Thyroid gland (tissue), 4 donors: Measurements from ENCODE around the gene KRT24. TPM values are rescaled to one million over a fixed set of nuclear protein-coding genes. Genes with fewer than 3 reads are reported as not detected.

Experiments
- DNase-seq, 2 donors: peaks; one replicate each; pipeline ENCODE4 v3.0.0-alpha.2; 2019
- H3K27ac ChIP-seq, 3 donors: fragments of 200-600 bp; sonication (generic); 1 replicate in 2 of 3; 2 replicates in 1 of 3; pipeline ENCODE4 v1.5.1; 2016 to 2019; ENCODE audit warnings: mild to moderate bottlenecking in 1 of 3, moderate library complexity in 1 of 3
- H3K27me3 ChIP-seq: fragments of 200-600 bp; sonication (generic); one replicate; pipeline ENCODE4 v1.5.1; 2019
- H3K36me3 ChIP-seq, 2 donors: fragments of 200-600 bp; sonication (generic); one replicate each; pipeline ENCODE4 v1.5.1; 2016 to 2019
- H3K4me1 ChIP-seq, 2 donors: fragments of 200-600 bp; sonication (generic); one replicate each; pipeline ENCODE4 v1.5.1; 2017 to 2019
- H3K4me3 ChIP-seq, 3 donors: fragments of 200-600 bp; sonication (generic); replicated peaks in 1 of 3; 1 replicate in 2 of 3; 2 replicates in 1 of 3; pipeline ENCODE4 v1.5.1; 2016; ENCODE audit warnings: mild to moderate bottlenecking in 1 of 3
- H3K9me3 ChIP-seq: fragments of 200-600 bp; sonication (generic); one replicate; pipeline ENCODE4 v1.5.1; 2017
- POLR2A ChIP-seq, 2 donors: fragments of 450-650 bp; IDR thresholded peaks; one replicate each; pipeline ENCODE4 v1.6.1; 2017; ENCODE audit warnings: antibody characterized with exemption in 2 of 2, mild to moderate bottlenecking in 2 of 2, moderate library complexity in 1 of 2
- WGBS, 2 donors: methylation state at CpG; one replicate each; pipeline ENCODE4 v1.1.5; 2017; 5-methylcytosine and 5-hydroxymethylcytosine counted together
- intact Hi-C: fragments of 100-400 bp; cut with DNase I; formaldehyde crosslinking; loops from one replicate; pipeline ENCODE4 v1.15.1; 2023
- total RNA-seq, 4 donors: library from RNA; depleted of rRNA; stranded (reverse); fragments of >200 nt; gene quantifications; one replicate each; pipeline ENCODE4 v1.2.3, GENCODE V29; 2016
- TF ChIP-seq, protein P1 (sequence below), 6 experiments: fragments of 200-600 bp in 3 of 6; fragments of 450-650 bp in 3 of 6; sonication (generic) in 3 of 6; IDR thresholded peaks; one replicate each; pipeline ENCODE4 v1.5.1; 2016 to 2019; ENCODE audit warnings: antibody characterized with exemption in 6 of 6, mild to moderate bottlenecking in 2 of 6, inconsistent platforms in 1 of 6, moderate library complexity in 1 of 6

KRT24 gene
- total RNA-seq, 4 donors from 2014 or later, result not detected

- intact Hi-C loops, result no loop called here
- H3K27me3 ChIP-seq, result no peaks in the 10 kb centered on the region
- no peak overlapping the region for H3K27ac ChIP-seq
- no peak overlapping the region for H3K4me3 ChIP-seq
- no peak for TF ChIP-seq POLR2A (IDR thresholded peaks at IDR 0.05)
- TF ChIP-seq, protein P1, sequence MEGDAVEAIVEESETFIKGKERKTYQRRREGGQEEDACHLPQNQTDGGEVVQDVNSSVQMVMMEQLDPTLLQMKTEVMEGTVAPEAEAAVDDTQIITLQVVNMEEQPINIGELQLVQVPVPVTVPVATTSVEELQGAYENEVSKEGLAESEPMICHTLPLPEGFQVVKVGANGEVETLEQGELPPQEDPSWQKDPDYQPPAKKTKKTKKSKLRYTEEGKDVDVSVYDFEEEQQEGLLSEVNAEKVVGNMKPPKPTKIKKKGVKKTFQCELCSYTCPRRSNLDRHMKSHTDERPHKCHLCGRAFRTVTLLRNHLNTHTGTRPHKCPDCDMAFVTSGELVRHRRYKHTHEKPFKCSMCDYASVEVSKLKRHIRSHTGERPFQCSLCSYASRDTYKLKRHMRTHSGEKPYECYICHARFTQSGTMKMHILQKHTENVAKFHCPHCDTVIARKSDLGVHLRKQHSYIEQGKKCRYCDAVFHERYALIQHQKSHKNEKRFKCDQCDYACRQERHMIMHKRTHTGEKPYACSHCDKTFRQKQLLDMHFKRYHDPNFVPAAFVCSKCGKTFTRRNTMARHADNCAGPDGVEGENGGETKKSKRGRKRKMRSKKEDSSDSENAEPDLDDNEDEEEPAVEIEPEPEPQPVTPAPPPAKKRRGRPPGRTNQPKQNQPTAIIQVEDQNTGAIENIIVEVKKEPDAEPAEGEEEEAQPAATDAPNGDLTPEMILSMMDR (IDR thresholded peaks at IDR 0.05), result no peak
- H3K36me3 ChIP-seq, result no peaks in the 10 kb centered on the region
- 71 to 75% methylated on average over 4 of the region's 4 CpGs for whole genome bisulfite sequencing, 2 donors
- no peaks in the 10 kb centered on the region for H3K9me3 ChIP-seq
- H3K4me1 ChIP-seq, result no peaks in the 10 kb centered on the region
- no peak for DNase-seq
Observed at GRCh38 chr17:40686192-40686591, 17.4 kb downstream of the KRT24 start.

GRCh38 chr17:40680998-40681397 lies 22.6 kb downstream of the KRT24 start:
- TF ChIP-seq POLR2A (IDR thresholded peaks at IDR 0.05), result no peak
- TF ChIP-seq, protein P1 (IDR thresholded peaks at IDR 0.05), result no peak
- no peak overlapping the region for H3K4me3 ChIP-seq
- H3K27me3 ChIP-seq, result no peaks in the 10 kb centered on the region
- no peaks in the 10 kb centered on the region for H3K4me1 ChIP-seq
- no peak for DNase-seq
- no peaks in the 10 kb centered on the region for H3K36me3 ChIP-seq
- intact Hi-C loops, result no loop called here
- no peak overlapping the region for H3K27ac ChIP-seq
- no peaks in the 10 kb centered on the region for H3K9me3 ChIP-seq

- H3K36me3 ChIP-seq, result no peaks in the 10 kb centered on the region
- no peak for DNase-seq
- no peaks in the 10 kb centered on the region for H3K4me1 ChIP-seq
- no peaks in the 10 kb centered on the region for H3K9me3 ChIP-seq
- no peak overlapping the region for H3K27ac ChIP-seq
- no peak overlapping the region for H3K4me3 ChIP-seq
- no peak for TF ChIP-seq POLR2A (IDR thresholded peaks at IDR 0.05)
- TF ChIP-seq, protein P1 (IDR thresholded peaks at IDR 0.05), result no peak
- intact Hi-C loops, result no loop called here
- WGBS, 2 donors, result 87 to 88% methylated on average over 2 of the region's 2 CpGs
- H3K27me3 ChIP-seq, result no peaks in the 10 kb centered on the region
Observed at GRCh38 chr17:40679523-40679907, 24.0 kb downstream of the KRT24 start.

DNA sequence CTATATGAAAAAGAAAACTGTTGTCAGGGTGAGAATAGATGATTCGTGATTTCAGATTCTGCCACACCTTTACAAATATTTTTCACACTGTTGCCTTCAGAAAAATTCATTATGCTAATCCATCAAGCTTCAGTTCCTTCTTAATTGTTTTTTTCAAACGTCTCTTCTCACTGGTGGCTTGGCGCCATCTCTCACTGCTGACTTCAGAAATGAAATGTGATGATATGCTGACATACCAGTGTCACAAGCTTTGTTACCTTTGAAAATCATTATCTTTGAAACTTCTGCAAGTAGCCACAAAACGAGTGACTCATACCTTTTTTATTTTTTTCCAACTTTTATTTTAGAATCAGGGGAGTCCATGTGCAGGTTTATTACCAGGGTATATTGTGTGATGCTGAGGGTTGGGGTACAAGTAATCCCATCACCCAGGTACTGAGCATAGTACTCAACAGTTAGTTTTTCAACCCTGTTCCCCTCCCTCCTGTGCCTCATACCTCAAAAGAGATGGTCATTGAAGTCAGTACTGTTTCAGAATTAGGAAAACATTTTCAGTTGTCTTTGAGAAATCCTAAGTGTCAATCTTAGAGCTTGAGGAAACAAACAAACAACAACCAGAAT lies 24.5 kb downstream of the KRT24 start:
- WGBS, 2 donors, result 57 to 65% methylated on average over 4 of the region's 4 CpGs
- intact Hi-C loops, result no loop called here
- TF ChIP-seq, protein P1 (IDR thresholded peaks at IDR 0.05), result no peak
- no peak for TF ChIP-seq POLR2A (IDR thresholded peaks at IDR 0.05)
- Histone ChIP-seq H3K9me3 (no peaks in the 10 kb centered on the region), H3K4me3 (no peak overlapping the region), H3K4me1 (no peaks in the 10 kb centered on the region), H3K27ac (no peak overlapping the region), H3K36me3 (no peaks in the 10 kb centered on the region), H3K27me3 (no peaks in the 10 kb centered on the region)
- DNase-seq, result no peak

DNA sequence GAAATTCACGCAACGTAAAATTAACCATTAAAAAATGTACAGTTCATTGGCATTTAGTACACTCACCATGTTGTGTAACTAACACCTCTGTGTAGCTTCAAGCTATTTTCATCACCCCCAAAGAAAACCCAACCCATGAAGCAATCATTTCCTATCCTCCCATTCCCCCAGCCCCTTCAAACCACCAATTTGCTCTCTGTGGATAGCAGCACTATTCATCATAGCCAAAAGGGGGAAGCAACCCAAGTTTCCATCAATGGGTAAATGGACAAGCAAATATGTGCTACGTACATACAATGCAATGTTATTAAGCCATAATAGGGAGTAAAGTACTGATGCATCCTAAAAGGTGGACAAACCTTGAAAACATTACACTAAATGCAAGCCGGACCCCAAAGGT lies 27.6 kb downstream of the KRT24 start:
- Histone ChIP-seq H3K36me3 (no peaks in the 10 kb centered on the region), H3K4me1 (no peaks in the 10 kb centered on the region), H3K4me3 (no peak overlapping the region), H3K27ac (no peak overlapping the region), H3K27me3 (no peaks in the 10 kb centered on the region), H3K9me3 (no peaks in the 10 kb centered on the region)
- intact Hi-C loops, result no loop called here
- DNase-seq, result no peak
- TF ChIP-seq, protein P1 (IDR thresholded peaks at IDR 0.05), result no peak
- no peak for TF ChIP-seq POLR2A (IDR thresholded peaks at IDR 0.05)
- WGBS, 2 donors, result 92 to 93% methylated on average over 4 of the region's 4 CpGs
